ENCODE results near the gene USH1C. TPM values are rescaled to one million over a fixed set of nuclear protein-coding genes. Genes with fewer than 3 reads are reported as not detected.

The USH1C gene
- total RNA-seq, 1 donor from 2014 or later, result 5.3 TPM

Other genes with a start within 250 kb of the USH1C start
- 2.2 TPM for gene NCR3LG1, start 192.6 kb downstream of the USH1C start, total RNA-seq (ENCODE audit: insufficient read depth, low replicate concordance)
- 0.48 TPM for gene KCNJ11, start 155.8 kb downstream of the USH1C start, total RNA-seq (ENCODE audit: insufficient read depth, low replicate concordance)
- 0.48 TPM for gene ABCC8, start 67.6 kb downstream of the USH1C start, total RNA-seq (ENCODE audit: insufficient read depth, low replicate concordance)
- gene OTOG, start 2.8 kb upstream of the USH1C start, total RNA-seq (ENCODE audit: insufficient read depth, low replicate concordance), result 0.48 TPM
- gene MYOD1, start 175.2 kb upstream of the USH1C start, total RNA-seq (ENCODE audit: insufficient read depth, low replicate concordance), result not detected
- 5.1 TPM for gene KCNC1, start 190.4 kb upstream of the USH1C start, total RNA-seq (ENCODE audit: insufficient read depth, low replicate concordance)